ENCODE measurements around the gene PSMA7. TPM values are rescaled to one million over a fixed set of nuclear protein-coding genes. Genes with fewer than 3 reads are reported as not detected.

Gene PSMA7
- total RNA-seq, 4 donors from 2014 or later = 154 to 241 (median 234) TPM

- intact Hi-C loops (cut with DNase I; ENCODE audit: low total_unique reads) = loop anchor here (1.0 to 5.0 kb wide), 3 partner anchors 29 to 112 kb away; no protein-coding TSS in a partner anchor
- Histone ChIP-seq H3K27ac (peak overlapping the region in 3 of 4 donors; percentile 7 to 44 (median 23)), H3K36me3 (peaks cover 0 to 68% (median 27%) of the 10 kb centered on the region in 4 donors)
Measured at GRCh38 chr20:62134735-62135231, 8.4 kb downstream of the PSMA7 start.

GRCh38 chr20:62133864-62134263 is 9.3 kb downstream of the PSMA7 start:
- Histone ChIP-seq H3K27ac (peak overlapping the region in 2 of 4 donors; percentile 8 to 53), H3K36me3 (peaks cover 0 to 68% (median 23%) of the 10 kb centered on the region in 4 donors), H3K27me3 (no peaks in the 10 kb centered on the region), H3K4me1 (peaks cover 0 to 7% (median 0%) of the 10 kb centered on the region in 4 donors), H3K9me3 (no peaks in the 10 kb centered on the region), H3K4me3 (no peak overlapping the region)
- no peak for DNase-seq
- intact Hi-C loops (cut with DNase I; ENCODE audit: low total_unique reads) = no loop called here
- in situ Hi-C loops (cut with MboI; ENCODE audit: low pct_ligation_motif_present in 1 of 4, low pct_unique_long_range_greater_than_20kb in 1 of 4, low sequenced_read_pairs in 3 of 4) = no loop called here
- TF ChIP-seq POLR2AphosphoS5 (IDR thresholded peaks at IDR 0.05) (no peak), EP300 (IDR thresholded peaks at IDR 0.05; ENCODE audit: low read depth) (no peak), CTCF (IDR thresholded peaks at IDR 0.05) (no peak), POLR2A (IDR thresholded peaks at IDR 0.05) (no peak)
- 50 to 79% methylated on average over 5 to 12 of the region's 12 CpGs for WGBS, 2 donors (ENCODE audit: low coverage in 1 of 2)

More at GRCh38 chr20:62134735-62135231, 8.4 kb downstream of the PSMA7 start:
- Histone ChIP-seq H3K4me1 (peaks cover 0 to 7% (median 0%) of the 10 kb centered on the region in 4 donors), H3K9me3 (no peaks in the 10 kb centered on the region), H3K27me3 (no peaks in the 10 kb centered on the region), H3K4me3 (no peak overlapping the region)
- in situ Hi-C loops (cut with MboI; ENCODE audit: low pct_ligation_motif_present in 1 of 4, low pct_unique_long_range_greater_than_20kb in 1 of 4, low sequenced_read_pairs in 3 of 4) = loop anchor here in 1 of 4 donors (5.0 kb wide), 1 partner anchor 122 kb away; no protein-coding TSS in a partner anchor
- TF ChIP-seq EP300 (IDR thresholded peaks at IDR 0.05; ENCODE audit: low read depth) (no peak), POLR2AphosphoS5 (IDR thresholded peaks at IDR 0.05) (no peak), POLR2A (IDR thresholded peaks at IDR 0.05) (no peak), CTCF (IDR thresholded peaks at IDR 0.05) (no peak)
- no peak for DNase-seq
- 68% methylated on average over 11 of the region's 11 CpGs; no CpG with 5 or more reads in 1 of the 2 donors for WGBS, 2 donors (ENCODE audit: low coverage in 1 of 2)

- Histone ChIP-seq H3K27ac (peak overlapping the region; percentile 8 to 53 (median 30)), H3K4me3 (no peak overlapping the region), H3K9me3 (no peaks in the 10 kb centered on the region), H3K27me3 (no peaks in the 10 kb centered on the region), H3K36me3 (peaks cover 0 to 68% (median 21%) of the 10 kb centered on the region in 4 donors), H3K4me1 (peaks cover 0 to 7% (median 0%) of the 10 kb centered on the region in 4 donors)
- WGBS, 2 donors (ENCODE audit: low coverage in 1 of 2) = 87% methylated on average over 27 of the region's 29 CpGs; no CpG with 5 or more reads in 1 of the 2 donors
- in situ Hi-C loops (cut with MboI; ENCODE audit: low pct_ligation_motif_present in 1 of 4, low pct_unique_long_range_greater_than_20kb in 1 of 4, low sequenced_read_pairs in 3 of 4) (no loop called here), intact Hi-C loops (cut with DNase I; ENCODE audit: low total_unique reads) (no loop called here)
- TF ChIP-seq POLR2A (IDR thresholded peaks at IDR 0.05) (no peak), EP300 (IDR thresholded peaks at IDR 0.05; ENCODE audit: low read depth) (no peak), CTCF (IDR thresholded peaks at IDR 0.05) (no peak), POLR2AphosphoS5 (IDR thresholded peaks at IDR 0.05) (no peak)
- no peak for DNase-seq
Measured at GRCh38 chr20:62133051-62133845, 9.9 kb downstream of the PSMA7 start.

- no peaks in the 10 kb centered on the region for H3K27me3 ChIP-seq
- H3K4me1 ChIP-seq = peaks cover 0 to 7% (median 0%) of the 10 kb centered on the region in 4 donors
- no peak for DNase-seq
- intact Hi-C loops (cut with DNase I; ENCODE audit: low total_unique reads) (no loop called here), in situ Hi-C loops (cut with MboI; ENCODE audit: low pct_ligation_motif_present in 1 of 4, low pct_unique_long_range_greater_than_20kb in 1 of 4, low sequenced_read_pairs in 3 of 4) (no loop called here)
- WGBS, 2 donors (ENCODE audit: low coverage in 1 of 2) = 80% methylated on average over 7 of the region's 7 CpGs; no CpG with 5 or more reads in 1 of the 2 donors
- no peak overlapping the region for H3K4me3 ChIP-seq
- no peaks in the 10 kb centered on the region for H3K9me3 ChIP-seq
- no peak for TF ChIP-seq POLR2A (IDR thresholded peaks at IDR 0.05)
- no peak for TF ChIP-seq EP300 (IDR thresholded peaks at IDR 0.05; ENCODE audit: low read depth)
- TF ChIP-seq POLR2AphosphoS5 (IDR thresholded peaks at IDR 0.05) = no peak
- H3K36me3 ChIP-seq = peaks cover 0 to 67% (median 24%) of the 10 kb centered on the region in 4 donors
- peak overlapping the region in 2 of 4 donors; percentile 17 to 42 for H3K27ac ChIP-seq
Measured at GRCh38 chr20:62132421-62132820, 10.8 kb downstream of the PSMA7 start.

All from transverse colon (tissue), 4 donors.